Astrocyte of the cerebellum (primary cell): ENCODE measurements around the gene ADAMTS2.

Experiments used
- DNase-seq: peaks from one replicate; pipeline ENCODE4 v3.0.0-alpha.2; 2011; ENCODE audit warnings: low read depth
- H3K4me3 ChIP-seq: 2 replicates; pipeline ENCODE4 v1.5.1; 2011; ENCODE audit warnings: mild to moderate bottlenecking, low read depth, low read length, moderate library complexity
- CTCF ChIP-seq: IDR thresholded peaks from 2 replicates; pipeline ENCODE4 v1.5.1; 2012; ENCODE audit warnings: low read length, low read depth, moderate library complexity, mild to moderate bottlenecking; ENCODE audit errors: missing control alignments
- in situ Hi-C: cut with HindIII; loops from 2 replicates; pipeline ENCODE4 v1.10.0; 2017; ENCODE audit warnings: low sequenced_read_pairs

Gene ADAMTS2

GRCh38 chr5:179292202-179292601, 53.1 kb downstream of the ADAMTS2 start:
- no peak for TF ChIP-seq CTCF
- no peak overlapping the region for H3K4me3 ChIP-seq
- in situ Hi-C loops = no loop called here
- DNase-seq = no peak

- TF ChIP-seq CTCF = no peak
- DNase-seq = no peak
- no peak overlapping the region for H3K4me3 ChIP-seq
- in situ Hi-C loops = no loop called here
Observed at GRCh38 chr5:179290681-179291540, 54.4 kb downstream of the ADAMTS2 start.

GRCh38 chr5:179289756-179290385, 55.4 kb downstream of the ADAMTS2 start:
- TF ChIP-seq CTCF = no peak
- in situ Hi-C loops = no loop called here
- no peak overlapping the region for H3K4me3 ChIP-seq
- DNase-seq = no peak

- in situ Hi-C loops = no loop called here
Observed at GRCh38 chr5:179288809-179289185, 56.5 kb downstream of the ADAMTS2 start.

GRCh38 chr5:179288101-179288808, 57.0 kb downstream of the ADAMTS2 start:
- no peak overlapping the region for H3K4me3 ChIP-seq
- no peak for DNase-seq
- no peak for TF ChIP-seq CTCF
- in situ Hi-C loops = no loop called here

More at GRCh38 chr5:179288809-179289185, 56.5 kb downstream of the ADAMTS2 start:
- no peak for DNase-seq
- H3K4me3 ChIP-seq = no peak overlapping the region
- TF ChIP-seq CTCF = no peak

GRCh38 chr5:179287631-179288030, 57.6 kb downstream of the ADAMTS2 start:
- TF ChIP-seq CTCF = no peak
- no peak overlapping the region for H3K4me3 ChIP-seq
- no peak for DNase-seq
- in situ Hi-C loops = no loop called here
